Ascending aorta (tissue), 2 donors: ENCODE measurements around the gene PTPRA. TPM values are rescaled to one million over a fixed set of nuclear protein-coding genes. Genes with fewer than 3 reads are reported as not detected.

Experiments
- DNase-seq, 2 donors: peaks; one replicate each; pipeline ENCODE4 v3.0.0-alpha.2; 2019; ENCODE audit warnings: low spot score in 2 of 2
- H3K27ac ChIP-seq, 2 donors: fragments of 200-600 bp; sonication (generic); one replicate each; pipeline ENCODE4 v1.5.1; 2016 to 2017; ENCODE audit warnings: mild to moderate bottlenecking in 1 of 2
- H3K27me3 ChIP-seq: fragments of 200-600 bp; sonication (generic); one replicate; pipeline ENCODE4 v1.5.1; 2017
- H3K36me3 ChIP-seq, 2 donors: fragments of 200-600 bp; sonication (generic); one replicate each; pipeline ENCODE4 v1.5.1; 2016
- H3K4me1 ChIP-seq, 2 donors: fragments of 200-600 bp; sonication (generic); one replicate each; pipeline ENCODE4 v1.5.1; 2016 to 2017; ENCODE audit warnings: mild to moderate bottlenecking in 1 of 2
- H3K4me3 ChIP-seq, 2 donors: fragments of 200-600 bp; sonication (generic); one replicate each; pipeline ENCODE4 v1.5.1; 2016 to 2017; ENCODE audit warnings: mild to moderate bottlenecking in 1 of 2
- H3K9me3 ChIP-seq, 2 donors: fragments of 200-600 bp; sonication (generic); one replicate each; pipeline ENCODE4 v1.5.1; 2016
- intact Hi-C: fragments of 100-400 bp; cut with DNase I; formaldehyde crosslinking; loops from one replicate; pipeline ENCODE4 v1.15.1; 2023
- total RNA-seq: library from RNA; depleted of rRNA; stranded (reverse); fragments of >200 nt; gene quantifications from one replicate; pipeline ENCODE4 v1.1.0, GENCODE V29; 2016
- TF ChIP-seq, protein P1 (sequence below), 3 experiments: fragments of 200-600 bp in 2 of 3; fragments of 450-650 bp in 1 of 3; sonication (generic) in 2 of 3; IDR thresholded peaks; one replicate each; pipeline ENCODE4 v1.5.1; 2016 to 2019; ENCODE audit warnings: antibody characterized with exemption in 3 of 3, mild to moderate bottlenecking in 1 of 3, moderate library complexity in 1 of 3

Gene PTPRA
- total RNA-seq, 1 donor from 2014 or later = 24.2 TPM

DNA sequence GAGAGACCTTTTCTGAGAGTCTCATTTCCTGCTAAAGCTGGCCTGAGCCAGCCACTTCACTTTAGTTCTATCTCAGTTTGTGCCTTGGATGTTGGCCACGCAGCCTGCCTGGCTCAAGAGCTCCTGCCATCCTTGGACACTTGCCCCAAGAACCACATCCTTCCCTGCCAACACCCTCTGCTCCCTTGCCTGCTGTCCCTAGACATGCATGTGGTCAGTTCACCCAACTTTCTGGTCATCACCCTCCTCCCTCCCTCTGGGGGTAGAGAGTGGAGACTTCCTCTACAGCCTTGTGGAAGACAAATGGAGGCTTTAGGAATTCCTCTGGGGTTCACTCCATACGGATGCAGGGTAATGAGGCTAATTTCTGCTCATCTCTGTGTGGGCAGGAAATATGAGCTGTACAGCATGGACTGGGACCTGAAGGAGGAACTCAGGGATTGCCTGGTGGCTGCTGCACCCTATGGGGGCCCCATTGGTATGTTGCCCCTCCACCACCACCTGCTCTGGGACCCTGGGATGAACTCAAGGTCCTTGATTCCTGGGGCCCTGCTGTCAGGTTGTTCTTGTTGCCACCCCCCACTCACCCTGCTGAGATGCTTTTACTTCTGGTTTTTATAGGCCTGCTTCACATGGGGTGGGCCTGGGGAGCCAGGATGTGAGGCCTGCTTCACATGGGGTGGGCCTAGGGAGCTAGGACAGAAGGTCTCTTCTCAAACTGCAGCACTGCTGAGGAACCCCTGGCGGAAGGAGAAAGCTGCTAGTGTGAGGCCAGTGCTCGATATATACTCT, 13.8 kb upstream of the PTPRA start:
- TF ChIP-seq, protein P1, sequence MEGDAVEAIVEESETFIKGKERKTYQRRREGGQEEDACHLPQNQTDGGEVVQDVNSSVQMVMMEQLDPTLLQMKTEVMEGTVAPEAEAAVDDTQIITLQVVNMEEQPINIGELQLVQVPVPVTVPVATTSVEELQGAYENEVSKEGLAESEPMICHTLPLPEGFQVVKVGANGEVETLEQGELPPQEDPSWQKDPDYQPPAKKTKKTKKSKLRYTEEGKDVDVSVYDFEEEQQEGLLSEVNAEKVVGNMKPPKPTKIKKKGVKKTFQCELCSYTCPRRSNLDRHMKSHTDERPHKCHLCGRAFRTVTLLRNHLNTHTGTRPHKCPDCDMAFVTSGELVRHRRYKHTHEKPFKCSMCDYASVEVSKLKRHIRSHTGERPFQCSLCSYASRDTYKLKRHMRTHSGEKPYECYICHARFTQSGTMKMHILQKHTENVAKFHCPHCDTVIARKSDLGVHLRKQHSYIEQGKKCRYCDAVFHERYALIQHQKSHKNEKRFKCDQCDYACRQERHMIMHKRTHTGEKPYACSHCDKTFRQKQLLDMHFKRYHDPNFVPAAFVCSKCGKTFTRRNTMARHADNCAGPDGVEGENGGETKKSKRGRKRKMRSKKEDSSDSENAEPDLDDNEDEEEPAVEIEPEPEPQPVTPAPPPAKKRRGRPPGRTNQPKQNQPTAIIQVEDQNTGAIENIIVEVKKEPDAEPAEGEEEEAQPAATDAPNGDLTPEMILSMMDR (IDR thresholded peaks at IDR 0.05) = no peak
- no peak overlapping the region for H3K4me3 ChIP-seq
- H3K27ac ChIP-seq = no peak overlapping the region
- H3K27me3 ChIP-seq = no peaks in the 10 kb centered on the region
- no peaks in the 10 kb centered on the region for H3K4me1 ChIP-seq
- H3K9me3 ChIP-seq = no peaks in the 10 kb centered on the region
- DNase-seq = no peak
- peaks cover 37 to 43% of the 10 kb centered on the region in 2 donors for H3K36me3 ChIP-seq
- intact Hi-C loops = no loop called here

DNA sequence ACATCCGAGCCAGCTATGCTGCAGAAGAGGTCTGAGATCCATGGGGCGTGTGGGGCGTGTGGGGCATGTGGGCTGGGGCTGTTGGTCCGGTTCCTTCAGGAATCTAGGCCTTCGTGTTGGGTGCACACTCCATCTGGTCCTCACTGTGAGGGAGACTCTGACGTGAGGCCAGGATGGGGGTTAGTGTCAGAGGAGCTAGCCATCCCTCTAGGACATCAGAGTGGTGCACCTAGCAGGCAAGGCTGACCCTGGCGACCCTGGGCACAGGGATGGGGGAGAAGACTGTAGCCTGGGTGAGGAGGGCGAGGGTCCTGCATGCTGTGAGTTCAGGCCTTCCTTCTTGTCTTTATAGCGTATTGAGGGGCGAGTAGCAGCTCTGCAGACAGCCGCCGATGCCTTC, 8.7 kb upstream of the PTPRA start:
- TF ChIP-seq, protein P1 (IDR thresholded peaks at IDR 0.05) = no peak
- peaks cover 58 to 62% of the 10 kb centered on the region in 2 donors for H3K36me3 ChIP-seq
- intact Hi-C loops = no loop called here
- H3K27ac ChIP-seq = no peak overlapping the region
- no peaks in the 10 kb centered on the region for H3K27me3 ChIP-seq
- H3K9me3 ChIP-seq = no peaks in the 10 kb centered on the region
- DNase-seq = no peak
- H3K4me3 ChIP-seq = no peak overlapping the region
- H3K4me1 ChIP-seq = no peaks in the 10 kb centered on the region

DNA sequence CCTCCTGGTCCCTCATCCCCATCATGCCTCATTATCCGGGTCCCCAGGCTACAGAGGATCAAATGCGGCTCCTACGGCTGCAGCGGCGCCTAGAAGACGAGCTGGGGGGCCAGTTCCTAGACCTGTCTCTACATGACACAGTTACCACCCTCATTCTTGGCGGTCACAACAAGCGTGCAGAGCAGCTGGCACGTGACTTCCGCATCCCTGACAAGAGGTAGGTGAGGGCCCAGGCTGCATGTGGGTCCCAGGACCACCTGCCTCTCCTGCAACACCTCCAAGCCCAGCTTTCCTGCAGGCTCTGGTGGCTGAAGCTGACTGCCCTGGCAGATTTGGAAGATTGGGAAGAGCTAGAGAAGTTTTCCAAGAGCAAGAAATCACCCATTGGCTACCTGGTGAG, 8.2 kb upstream of the PTPRA start:
- TF ChIP-seq, protein P1 (IDR thresholded peaks at IDR 0.05) = no peak
- H3K4me1 ChIP-seq = no peaks in the 10 kb centered on the region
- no peak overlapping the region for H3K4me3 ChIP-seq
- no peak overlapping the region for H3K27ac ChIP-seq
- peaks cover 58 to 62% of the 10 kb centered on the region in 2 donors for H3K36me3 ChIP-seq
- intact Hi-C loops = no loop called here
- no peak for DNase-seq
- no peaks in the 10 kb centered on the region for H3K9me3 ChIP-seq
- no peaks in the 10 kb centered on the region for H3K27me3 ChIP-seq

DNA sequence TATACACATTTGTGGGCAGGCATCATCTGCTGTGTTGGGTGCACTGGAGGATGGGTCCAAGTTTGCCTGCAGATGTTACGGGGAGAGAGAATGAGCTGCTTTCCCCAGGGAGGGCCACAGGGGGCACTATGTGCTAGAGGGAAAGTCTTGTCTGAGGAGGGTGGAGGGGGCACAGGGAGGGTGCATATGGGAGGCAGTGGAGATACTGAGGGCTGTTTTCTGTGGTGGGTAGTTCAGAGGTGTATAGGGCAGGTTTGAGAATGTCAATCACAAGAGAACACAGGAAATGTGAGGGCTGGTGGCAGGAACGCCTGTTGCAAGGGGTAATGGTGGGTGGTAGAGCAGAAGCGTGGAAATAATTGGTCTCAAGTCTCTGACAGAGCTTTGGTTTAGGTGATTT, 7.7 kb upstream of the PTPRA start:
- Histone ChIP-seq H3K36me3 (peaks cover 56 to 57% of the 10 kb centered on the region in 2 donors), H3K27me3 (no peaks in the 10 kb centered on the region), H3K9me3 (no peaks in the 10 kb centered on the region), H3K4me3 (no peak overlapping the region), H3K4me1 (no peaks in the 10 kb centered on the region), H3K27ac (no peak overlapping the region)
- DNase-seq = no peak
- intact Hi-C loops = loop anchor here (1.0 kb wide), 1 partner anchor 22 kb away; no protein-coding TSS in a partner anchor
- TF ChIP-seq, protein P1 (IDR thresholded peaks at IDR 0.05) = no peak

DNA sequence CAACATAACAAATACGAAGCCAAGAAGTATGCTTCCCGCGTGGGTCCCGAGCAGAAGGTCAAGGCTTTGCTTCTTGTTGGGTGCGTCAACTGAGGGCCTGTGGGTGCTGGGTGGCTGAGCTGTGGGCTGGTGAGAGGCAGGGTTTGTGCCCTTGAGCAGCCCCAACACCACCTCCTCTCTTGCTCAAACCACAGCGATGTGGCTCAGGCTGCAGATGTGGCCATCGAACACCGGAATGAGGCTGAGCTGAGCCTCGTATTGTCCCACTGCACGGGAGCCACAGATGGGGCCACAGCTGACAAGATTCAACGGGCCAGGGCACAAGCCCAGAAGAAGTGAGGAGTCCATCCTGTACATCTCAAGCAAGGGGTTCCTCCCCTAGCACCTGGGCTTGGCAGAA, 7.0 kb upstream of the PTPRA start:
- TF ChIP-seq, protein P1 (IDR thresholded peaks at IDR 0.05) = no peak
- Histone ChIP-seq H3K27me3 (no peaks in the 10 kb centered on the region), H3K36me3 (peaks cover 50 to 51% of the 10 kb centered on the region in 2 donors), H3K27ac (no peak overlapping the region), H3K9me3 (no peaks in the 10 kb centered on the region), H3K4me3 (no peak overlapping the region), H3K4me1 (no peaks in the 10 kb centered on the region)
- intact Hi-C loops = loop anchor here (1.0 kb wide), 1 partner anchor 23 kb away; no protein-coding TSS in a partner anchor
- no peak for DNase-seq
